Measurements from ENCODE around the gene VCAM1. TPM values are rescaled to one million over a fixed set of nuclear protein-coding genes. Genes with fewer than 3 reads are reported as not detected.

VCAM1 gene
- total and polyA plus RNA-seq, 2 donors (not counting 3 experiments of a cell fraction or from before 2014, with no cell fraction given): 1.8 to 2.3 TPM

- H3K9ac ChIP-seq (replicated peaks; ENCODE audit: extremely low read depth, insufficient read depth, low read length): no peak overlapping the region
- no peaks in the 10 kb centered on the region for H3K36me3 ChIP-seq (ENCODE audit: control insufficient read depth in 2 of 2, extremely low read depth in 1 of 2, insufficient read depth in 2 of 2, low read length in 2 of 2)
- peak overlapping the region; percentile 23 for H2AFZ ChIP-seq (ENCODE audit: low read depth, low read length)
- no peak for TF ChIP-seq MAX (IDR thresholded peaks at IDR 0.05; ENCODE audit: insufficient read depth, insufficient read length)
- TF ChIP-seq EZH2 (IDR thresholded peaks at IDR 0.05; ENCODE audit: borderline replicate concordance, low read depth, low read length, severe bottlenecking): no peak
- TF ChIP-seq CTCF (IDR thresholded peaks at IDR 0.05; ENCODE audit: extremely low read depth in 1 of 2, insufficient read depth in 1 of 2, low read depth in 1 of 2, low read length in 2 of 2): no peak
- no peak for TF ChIP-seq POLR2AphosphoS5 (IDR thresholded peaks at IDR 0.05; ENCODE audit: insufficient read depth, low read depth, low read length)
- no peak for TF ChIP-seq FOS (IDR thresholded peaks at IDR 0.05; ENCODE audit: borderline replicate concordance, insufficient read depth, low read length)
- no peak for TF ChIP-seq JUN (IDR thresholded peaks at IDR 0.05; ENCODE audit: borderline replicate concordance, insufficient read depth, insufficient read length, low read depth)
- TF ChIP-seq GATA2 (IDR thresholded peaks at IDR 0.05; ENCODE audit: insufficient read depth, insufficient read length, low read depth, low read length): no peak
- no peak for TF ChIP-seq POLR2A (IDR thresholded peaks at IDR 0.05; ENCODE audit: low read depth, low read length)
- TF ChIP-seq MYC (IDR thresholded peaks at IDR 0.05; ENCODE audit: low read depth, low read length): no peak
- POLR2A ChIA-PET: no interaction called here
- no peaks in the 10 kb centered on the region for H3K79me2 ChIP-seq (ENCODE audit: control insufficient read depth, insufficient read depth, low read length)
- dilution Hi-C loops (cut with MboI; ENCODE audit: extremely low pct_ligation_motif_present, low sequenced_read_pairs) (no loop called here), intact Hi-C loops (cut with micrococcal nuclease) (no loop called here)
- DNase-seq (ENCODE audit: low read depth, low spot score) (peak; percentile 50), FAIRE-seq (no peak)
- no peak overlapping the region for H3K27ac ChIP-seq (ENCODE audit: insufficient read depth, low read depth, low read length)
- CTCF ChIA-PET: interaction anchor here (1.0 to 2.3 kb wide), 5 partner anchors 40 to 197 kb away, joined by 3 to 10 read pairs (median 4); no protein-coding TSS in a partner anchor
- no peaks in the 10 kb centered on the region for H3K9me3 ChIP-seq (replicated peaks; ENCODE audit: control insufficient read depth, insufficient read depth, low read length)
- no peak overlapping the region for H3K4me2 ChIP-seq (ENCODE audit: insufficient read depth, low read length)
- H3K4me3 ChIP-seq (replicated peaks in 1 of 3; ENCODE audit: insufficient read depth in 1 of 3, low read depth in 1 of 3, low read length in 3 of 3): no peak overlapping the region
- no peaks in the 10 kb centered on the region for H3K9me1 ChIP-seq (replicated peaks; ENCODE audit: control insufficient read depth, extremely low read depth, insufficient read depth, low read length)
- H4K20me1 ChIP-seq (replicated peaks; ENCODE audit: control insufficient read depth, extremely low read depth, insufficient read depth, low read length): no peaks in the 10 kb centered on the region
- H3K4me1 ChIP-seq (ENCODE audit: control insufficient read depth, extremely low read depth, insufficient read depth, low read length): no peaks in the 10 kb centered on the region
- no peaks in the 10 kb centered on the region for H3K27me3 ChIP-seq (ENCODE audit: control insufficient read depth in 2 of 2, insufficient read depth in 2 of 2, low read length in 2 of 2)
- no TSS peak for BruUV-seq (replicated peaks)
Observed at GRCh38 chr1:100671601-100672000, 47.9 kb upstream of the VCAM1 start.
